SK-N-SH (cell line): ENCODE measurements around the gene CCDC154. TPM values are rescaled to one million over a fixed set of nuclear protein-coding genes. Genes with fewer than 3 reads are reported as not detected.

Source experiments
- CTCF ChIA-PET: fragments of 300-600, 350-600 bp; formaldehyde crosslinking; extraction: SDS; loops from one replicate; lab custom pipeline; 2021; lab: Yijun Ruan, JAX
- POLR2A ChIA-PET: fragments of 350-600 bp; sonication (Branson Sonifier 250); formaldehyde crosslinking; extraction: SDS; loops from one replicate; lab custom pipeline; 2020; ENCODE audit warnings: antibody characterized with exemption, inconsistent platforms; lab: Yijun Ruan, JAX
- DNase-seq: peaks from one replicate; pipeline ENCODE4 v3.0.0; 2012
- H2AFZ ChIP-seq: fragments of 200-600 bp; sonication (generic); 2 replicates; pipeline ENCODE4 v1.8.1; 2016; ENCODE audit warnings: antibody characterized with exemption, mild to moderate bottlenecking, low read depth
- H3F3A ChIP-seq: fragments of 200-600 bp; sonication (generic); replicated peaks from 2 replicates; pipeline ENCODE3; 2016; ENCODE audit warnings: antibody characterized with exemption, mild to moderate bottlenecking; ENCODE audit not compliant: insufficient read depth
- H3K27ac ChIP-seq, 2 experiments: fragments of 200-500 bp in 1 of 2; fragments of 200-600 bp in 1 of 2; sonication (Bioruptor generic) in 1 of 2; sonication (generic), shearing (Covaris generic) in 1 of 2; 2 replicates each; pipeline versions ENCODE4 v1.5.1 to v1.6.1; 2014 to 2016; ENCODE audit warnings: low read depth in 2 of 2, inconsistent platforms in 1 of 2, low read length in 1 of 2, mild to moderate bottlenecking in 1 of 2, mixed read lengths in 1 of 2
- H3K27me3 ChIP-seq: fragments of 200-600 bp; sonication (generic), shearing (Covaris generic); 2 replicates; pipeline ENCODE4 v1.6.1; 2016; ENCODE audit warnings: mixed run types; ENCODE audit not compliant: insufficient read depth
- H3K36me3 ChIP-seq, 2 experiments: fragments of 200-500 bp in 1 of 2; fragments of 200-600 bp in 1 of 2; sonication (Bioruptor generic) in 1 of 2; sonication (generic) in 1 of 2; replicated peaks in 1 of 2; 2 replicates each; pipeline versions ENCODE3 to v1.5.1; 2014 to 2016; ENCODE audit warnings: low read length in 1 of 2, mild to moderate bottlenecking in 1 of 2; ENCODE audit not compliant: insufficient read depth in 2 of 2, control insufficient read depth in 1 of 2
- H3K4me1 ChIP-seq, 2 experiments: fragments of 200-500 bp in 1 of 2; fragments of 200-600 bp in 1 of 2; sonication (Bioruptor generic) in 1 of 2; sonication (generic), shearing (Covaris generic) in 1 of 2; 2 replicates each; pipeline versions ENCODE4 v1.5.1 to v1.6.1; 2014 to 2016; ENCODE audit warnings: low read depth in 1 of 2, low read length in 1 of 2, mixed run types in 1 of 2; ENCODE audit not compliant: insufficient read depth in 2 of 2, control insufficient read depth in 1 of 2
- H3K4me2 ChIP-seq: fragments of 200-600 bp; sonication (generic), shearing (Covaris generic); 2 replicates; pipeline ENCODE4 v1.6.1; 2017; ENCODE audit warnings: mixed run types
- H3K4me3 ChIP-seq, 2 experiments: fragments of 200-500 bp in 1 of 2; fragments of 200-600 bp in 1 of 2; sonication (Bioruptor generic) in 1 of 2; sonication (generic), shearing (Covaris generic) in 1 of 2; 2 replicates each; pipeline versions ENCODE4 v1.5.1 to v1.8.1; 2014 to 2016; ENCODE audit warnings: low read depth in 2 of 2, inconsistent platforms in 1 of 2, low read length in 1 of 2, mild to moderate bottlenecking in 1 of 2, mixed read lengths in 1 of 2, moderate library complexity in 1 of 2
- H3K79me2 ChIP-seq: fragments of 200-600 bp; sonication (generic); 2 replicates; pipeline ENCODE4 v1.8.1; 2017; ENCODE audit warnings: mild to moderate bottlenecking; ENCODE audit not compliant: insufficient read depth
- H3K9ac ChIP-seq: fragments of 200-600 bp; sonication (generic); 2 replicates; pipeline ENCODE4 v1.6.1; 2017; ENCODE audit warnings: mixed run types
- H3K9me2 ChIP-seq: fragments of 200-600 bp; sonication (generic); 2 replicates; pipeline ENCODE4 v1.6.1; 2017; ENCODE audit warnings: mixed run types
- H3K9me3 ChIP-seq: fragments of 200-600 bp; sonication (generic); 2 replicates; pipeline ENCODE4 v1.6.1; 2017; ENCODE audit warnings: mixed run types, mild to moderate bottlenecking, moderate library complexity
- H4K20me1 ChIP-seq: fragments of 200-600 bp; sonication (generic); 2 replicates; pipeline ENCODE4 v1.6.1; 2017; ENCODE audit warnings: mild to moderate bottlenecking, mixed run types; ENCODE audit not compliant: insufficient read depth
- CHD2 ChIP-seq: fragments of 150-350 bp; IDR thresholded peaks from 2 replicates; pipeline ENCODE4 v1.6.1; 2018; ENCODE audit warnings: low read length; ENCODE audit not compliant: partially characterized antibody
- ELF1 ChIP-seq: IDR thresholded peaks from 2 replicates; pipeline ENCODE4 v1.4.0; 2012
- EZH2phosphoT487 ChIP-seq: fragments of 200-600 bp; sonication (generic); IDR thresholded peaks from 2 replicates; pipeline ENCODE4 v1.6.1; 2017; ENCODE audit warnings: low read depth, mixed run types, mild to moderate bottlenecking, antibody characterized with exemption, moderate library complexity, borderline replicate concordance
- FOSL2 ChIP-seq: IDR thresholded peaks from 2 replicates; pipeline ENCODE4 v1.4.0; 2012; ENCODE audit warnings: low read depth, mild to moderate bottlenecking, moderate library complexity, borderline replicate concordance
- FOXJ3 ChIP-seq: sonication (generic); formaldehyde crosslinking; IDR thresholded peaks from 2 replicates; pipeline ENCODE4 v1.5.1; 2020; ENCODE audit warnings: mild to moderate bottlenecking, missing genetic modification reagents
- GABPA ChIP-seq: IDR thresholded peaks from 2 replicates; pipeline ENCODE4 v1.4.0; 2012; ENCODE audit warnings: low read depth, mild to moderate bottlenecking
- JUND ChIP-seq: IDR thresholded peaks from 2 replicates; pipeline ENCODE4 v1.4.0; 2012
- MEF2A ChIP-seq: IDR thresholded peaks from 2 replicates; pipeline ENCODE4 v1.4.0; 2012; ENCODE audit warnings: low read depth, borderline replicate concordance
- NRF1 ChIP-seq: IDR thresholded peaks from 2 replicates; pipeline ENCODE4 v1.6.1; 2012; ENCODE audit warnings: low read depth, mild to moderate bottlenecking, low read length
- POLR2AphosphoS5 ChIP-seq: IDR thresholded peaks from 2 replicates; pipeline ENCODE4 v1.6.1; 2012; ENCODE audit warnings: low read depth, low read length
- RAD21 ChIP-seq: IDR thresholded peaks from 2 replicates; pipeline ENCODE4 v1.6.1; 2012; ENCODE audit warnings: mild to moderate bottlenecking, low read length
- RCOR1 ChIP-seq: fragments of 150-350 bp; IDR thresholded peaks from 2 replicates; pipeline ENCODE4 v1.6.1; 2017; ENCODE audit warnings: antibody characterized with exemption, low read length
- SMC3 ChIP-seq: IDR thresholded peaks from 2 replicates; pipeline ENCODE4 v1.6.1; 2012; ENCODE audit warnings: low read depth, low read length, improper control_type of control experiment
- TAF1 ChIP-seq: IDR thresholded peaks from 2 replicates; pipeline ENCODE4 v1.6.1; 2012; ENCODE audit warnings: low read depth, mild to moderate bottlenecking, low read length, moderate library complexity, borderline replicate concordance
- TCF12 ChIP-seq: IDR thresholded peaks from 2 replicates; pipeline ENCODE4 v1.4.0; 2012
- YY1 ChIP-seq: IDR thresholded peaks from 2 replicates; pipeline ENCODE4 v1.4.0; 2012; ENCODE audit warnings: low read depth, mild to moderate bottlenecking
- WGBS: methylation state at CpG from one replicate; pipeline ENCODE4 v1.1.6; 2017; ENCODE audit warnings: low lambda C conversion rate; 5-methylcytosine and 5-hydroxymethylcytosine counted together
- polyA plus RNA-seq, 3 experiments: library from polyadenylated mRNA; depleted of rRNA; stranded (reverse); fragments of >200 nt; gene quantifications; 2 replicates each; pipeline ENCODE4 v1.2.3, GENCODE V29; 2012
- TF ChIP-seq, protein P1 (sequence below): IDR thresholded peaks from 2 replicates; pipeline ENCODE4 v1.6.1; 2012; ENCODE audit warnings: mild to moderate bottlenecking, low read depth, low read length, moderate library complexity
- TF ChIP-seq, protein P2 (sequence below): IDR thresholded peaks from 2 replicates; pipeline ENCODE4 v1.4.0; 2012; ENCODE audit warnings: low read depth
- TF ChIP-seq, protein P3 (sequence below): fragments of 150-350 bp; IDR thresholded peaks from 2 replicates; pipeline ENCODE4 v1.6.1; 2016; ENCODE audit warnings: mild to moderate bottlenecking, low read depth, low read length

Gene CCDC154
- polyA plus RNA-seq, 1 of the 3 experiments (the other 2 are of a cell fraction) = 0.35 TPM

DNA sequence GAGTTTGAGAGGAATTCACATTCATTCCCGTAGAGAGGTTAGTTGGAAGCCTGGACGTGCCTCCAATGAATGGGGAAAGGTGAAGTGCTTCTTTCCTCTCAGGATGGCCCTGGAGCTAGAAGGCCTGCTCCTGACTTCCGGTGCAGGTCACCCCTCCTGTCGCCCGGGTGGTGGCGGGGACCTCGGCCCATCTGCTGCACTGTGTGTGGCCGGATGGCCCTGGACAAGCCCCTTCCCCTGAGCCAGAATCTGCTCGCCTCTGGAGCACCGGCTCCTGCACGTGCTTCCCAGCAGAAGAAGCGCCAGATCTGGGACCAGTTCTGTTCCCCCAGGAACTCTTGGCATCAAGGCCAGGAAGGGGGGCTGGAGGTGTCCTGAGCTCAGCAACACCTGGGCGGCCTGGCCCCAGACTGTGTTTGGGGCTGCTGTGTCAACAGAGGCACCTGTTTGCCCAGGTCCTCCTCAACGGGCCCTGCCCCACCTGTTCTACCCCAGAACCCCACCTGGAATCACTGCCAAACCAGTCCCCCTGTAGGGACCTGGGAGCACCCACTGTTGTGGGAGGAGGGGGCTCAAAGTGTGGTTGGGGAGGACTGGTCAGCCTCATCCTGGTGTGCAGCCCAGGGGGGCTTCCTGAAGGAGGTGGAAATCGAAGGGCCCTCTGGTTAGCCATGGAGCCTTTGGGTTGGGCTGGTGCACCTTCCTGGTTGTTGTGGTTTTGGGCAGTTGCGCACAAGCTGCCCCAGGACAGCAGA lies 18.6 kb downstream of the CCDC154 start:
- Histone ChIP-seq H3K4me2 (no peak overlapping the region), H3F3A (peaks cover 4% of the 10 kb centered on the region), H3K27ac (no peak overlapping the region), H4K20me1 (no peaks in the 10 kb centered on the region), H3K27me3 (no peaks in the 10 kb centered on the region), H3K4me1 (peaks cover 0 to 9% of the 10 kb centered on the region in 2 experiments; a peak in 1 of 4 replicates), H3K9ac (no peak overlapping the region), H3K4me3 (no peak overlapping the region), H3K36me3 (no peaks in the 10 kb centered on the region), H3K9me2 (no peaks in the 10 kb centered on the region), H3K9me3 (no peaks in the 10 kb centered on the region), H3K79me2 (peaks cover 4% of the 10 kb centered on the region; the same call in 1 of the 2 replicates), H2AFZ (no peak overlapping the region)
- no peak for TF ChIP-seq RCOR1
- no peak for TF ChIP-seq MEF2A
- no peak for TF ChIP-seq EZH2phosphoT487
- TF ChIP-seq YY1 = no peak
- TF ChIP-seq NRF1 = no peak
- no peak for TF ChIP-seq TCF12
- TF ChIP-seq, protein P1, sequence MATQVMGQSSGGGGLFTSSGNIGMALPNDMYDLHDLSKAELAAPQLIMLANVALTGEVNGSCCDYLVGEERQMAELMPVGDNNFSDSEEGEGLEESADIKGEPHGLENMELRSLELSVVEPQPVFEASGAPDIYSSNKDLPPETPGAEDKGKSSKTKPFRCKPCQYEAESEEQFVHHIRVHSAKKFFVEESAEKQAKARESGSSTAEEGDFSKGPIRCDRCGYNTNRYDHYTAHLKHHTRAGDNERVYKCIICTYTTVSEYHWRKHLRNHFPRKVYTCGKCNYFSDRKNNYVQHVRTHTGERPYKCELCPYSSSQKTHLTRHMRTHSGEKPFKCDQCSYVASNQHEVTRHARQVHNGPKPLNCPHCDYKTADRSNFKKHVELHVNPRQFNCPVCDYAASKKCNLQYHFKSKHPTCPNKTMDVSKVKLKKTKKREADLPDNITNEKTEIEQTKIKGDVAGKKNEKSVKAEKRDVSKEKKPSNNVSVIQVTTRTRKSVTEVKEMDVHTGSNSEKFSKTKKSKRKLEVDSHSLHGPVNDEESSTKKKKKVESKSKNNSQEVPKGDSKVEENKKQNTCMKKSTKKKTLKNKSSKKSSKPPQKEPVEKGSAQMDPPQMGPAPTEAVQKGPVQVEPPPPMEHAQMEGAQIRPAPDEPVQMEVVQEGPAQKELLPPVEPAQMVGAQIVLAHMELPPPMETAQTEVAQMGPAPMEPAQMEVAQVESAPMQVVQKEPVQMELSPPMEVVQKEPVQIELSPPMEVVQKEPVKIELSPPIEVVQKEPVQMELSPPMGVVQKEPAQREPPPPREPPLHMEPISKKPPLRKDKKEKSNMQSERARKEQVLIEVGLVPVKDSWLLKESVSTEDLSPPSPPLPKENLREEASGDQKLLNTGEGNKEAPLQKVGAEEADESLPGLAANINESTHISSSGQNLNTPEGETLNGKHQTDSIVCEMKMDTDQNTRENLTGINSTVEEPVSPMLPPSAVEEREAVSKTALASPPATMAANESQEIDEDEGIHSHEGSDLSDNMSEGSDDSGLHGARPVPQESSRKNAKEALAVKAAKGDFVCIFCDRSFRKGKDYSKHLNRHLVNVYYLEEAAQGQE = no peak
- TF ChIP-seq FOXJ3 (CRISPR knock-in tag) = no peak
- TF ChIP-seq ELF1 = no peak
- no peak for TF ChIP-seq RAD21
- DNase-seq = peak; percentile 22
- CTCF ChIA-PET = interaction anchor here (1.4 kb wide), 1 partner anchor 8 kb away, joined by 3 read pairs; no protein-coding TSS in a partner anchor
- POLR2A ChIA-PET = no interaction called here
- 78% methylated on average over 4 of the region's 16 CpGs for WGBS

DNA sequence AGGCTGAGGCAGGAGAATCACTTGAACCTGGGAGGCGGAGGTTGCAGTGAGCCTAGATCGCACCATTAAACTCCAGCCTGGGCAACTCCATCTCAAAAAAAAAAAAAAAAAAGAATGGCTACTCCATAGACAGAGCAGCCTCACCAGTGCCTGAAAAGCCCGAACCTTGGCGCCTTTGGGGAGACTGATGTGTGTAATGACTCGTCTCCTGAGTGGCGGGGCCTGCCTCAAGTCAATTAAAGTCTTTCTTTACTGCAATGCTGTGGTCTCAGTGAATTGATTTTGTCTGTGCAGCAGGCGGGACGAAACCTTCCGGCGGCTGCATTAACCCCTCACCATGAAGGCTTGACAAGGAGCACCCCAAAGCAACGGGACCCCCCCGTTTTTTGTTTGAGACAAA lies 20.3 kb downstream of the CCDC154 start:
- Histone ChIP-seq H3K9me2 (no peaks in the 10 kb centered on the region), H3K9me3 (no peaks in the 10 kb centered on the region), H3K9ac (no peak overlapping the region), H3K4me3 (no peak overlapping the region), H4K20me1 (no peaks in the 10 kb centered on the region), H3K4me1 (peaks cover 0 to 4% of the 10 kb centered on the region in 2 experiments; a peak in 3 of 4 replicates), H2AFZ (no peak overlapping the region), H3K27ac (no peak overlapping the region), H3F3A (peaks cover 4% of the 10 kb centered on the region), H3K27me3 (no peaks in the 10 kb centered on the region), H3K4me2 (no peak overlapping the region), H3K36me3 (no peaks in the 10 kb centered on the region), H3K79me2 (peaks cover 19% of the 10 kb centered on the region)
- 81% methylated on average over 12 of the region's 12 CpGs for WGBS
- TF ChIP-seq ELF1 (no peak), GABPA (no peak), TAF1 (no peak), FOSL2 (no peak), SMC3 (no peak), YY1 (no peak), CHD2 (no peak), EZH2phosphoT487 (no peak), MEF2A (no peak), POLR2AphosphoS5 (no peak), JUND (no peak)
- TF ChIP-seq, protein P2, sequence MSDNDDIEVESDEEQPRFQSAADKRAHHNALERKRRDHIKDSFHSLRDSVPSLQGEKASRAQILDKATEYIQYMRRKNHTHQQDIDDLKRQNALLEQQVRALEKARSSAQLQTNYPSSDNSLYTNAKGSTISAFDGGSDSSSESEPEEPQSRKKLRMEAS = no peak
- TF ChIP-seq, protein P3, sequence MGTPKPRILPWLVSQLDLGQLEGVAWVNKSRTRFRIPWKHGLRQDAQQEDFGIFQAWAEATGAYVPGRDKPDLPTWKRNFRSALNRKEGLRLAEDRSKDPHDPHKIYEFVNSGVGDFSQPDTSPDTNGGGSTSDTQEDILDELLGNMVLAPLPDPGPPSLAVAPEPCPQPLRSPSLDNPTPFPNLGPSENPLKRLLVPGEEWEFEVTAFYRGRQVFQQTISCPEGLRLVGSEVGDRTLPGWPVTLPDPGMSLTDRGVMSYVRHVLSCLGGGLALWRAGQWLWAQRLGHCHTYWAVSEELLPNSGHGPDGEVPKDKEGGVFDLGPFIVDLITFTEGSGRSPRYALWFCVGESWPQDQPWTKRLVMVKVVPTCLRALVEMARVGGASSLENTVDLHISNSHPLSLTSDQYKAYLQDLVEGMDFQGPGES = no peak
- ChIA-PET POLR2A (no interaction called here), CTCF (no interaction called here)
- DNase-seq = no peak
